ENCODE measurements around the gene PPM1F.

Gene PPM1F

DNA sequence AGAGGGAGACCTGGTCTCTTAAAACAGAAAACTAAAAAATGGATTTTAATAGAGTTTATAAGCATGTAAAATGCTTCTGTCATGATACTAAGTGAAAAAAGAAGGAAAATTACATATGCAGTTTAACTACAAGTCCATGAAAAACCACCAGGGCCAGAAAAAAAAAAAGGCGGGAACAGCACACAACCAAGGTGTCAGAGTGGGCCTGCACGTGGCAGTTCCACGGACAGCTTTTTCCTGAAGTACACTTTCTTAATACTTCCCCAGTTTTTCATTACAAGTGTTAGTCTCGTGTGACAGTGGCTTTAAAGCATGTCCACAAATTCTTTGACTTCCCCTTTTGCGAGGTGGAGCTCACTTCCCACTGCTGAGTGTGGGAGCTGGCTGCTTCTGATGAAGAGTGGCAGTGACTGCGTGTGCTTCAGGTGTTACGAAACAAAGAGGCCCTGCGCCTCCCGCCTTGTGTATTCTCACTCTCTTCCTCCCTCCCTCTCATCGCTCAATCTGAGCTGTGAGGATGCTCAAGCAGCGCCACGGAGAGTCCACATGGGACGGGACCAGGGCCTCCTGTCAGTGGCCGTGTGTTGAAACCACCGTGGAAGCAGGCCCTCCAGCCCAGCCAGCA is 16.4 kb downstream of the PPM1F start:
- H3K4me1 Mint-ChIP-seq (ENCODE audit: low read depth): peaks cover 12% of the 10 kb centered on the region
- H3K9me3 Mint-ChIP-seq: no peaks in the 10 kb centered on the region
- H3K36me3 Mint-ChIP-seq (ENCODE audit: low read depth): no peaks in the 10 kb centered on the region
- H3K27me3 Mint-ChIP-seq (ENCODE audit: low read depth): no peaks in the 10 kb centered on the region
- no peak overlapping the region for H3K27ac Mint-ChIP-seq
- DNase-seq (ENCODE audit: low spot score): no peak
- no peak overlapping the region for H3K4me3 Mint-ChIP-seq

DNA sequence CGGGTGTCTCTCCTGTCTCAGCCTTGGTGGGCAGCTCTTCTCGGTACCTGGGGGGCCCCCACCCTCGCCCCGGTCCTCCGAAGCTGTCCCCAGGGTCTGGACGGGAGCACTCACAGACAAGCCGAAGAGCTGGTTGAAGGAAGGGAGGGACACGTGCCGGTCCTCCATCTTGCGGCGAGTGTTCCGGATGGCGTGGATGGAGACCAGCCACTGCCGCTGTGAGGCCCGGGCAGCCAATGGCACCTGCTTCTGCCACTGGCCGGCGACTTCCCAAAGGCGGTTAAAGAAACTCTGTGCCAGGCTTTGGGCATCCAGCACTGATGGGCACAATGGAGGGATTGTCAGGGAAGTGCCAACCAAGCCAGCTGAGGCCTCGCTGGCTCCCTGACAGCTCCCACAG is 18.7 kb downstream of the PPM1F start:
- H3K4me1 Mint-ChIP-seq (ENCODE audit: low read depth): peaks cover 9% of the 10 kb centered on the region
- DNase-seq (ENCODE audit: low spot score): no peak
- H3K27ac Mint-ChIP-seq: no peak overlapping the region
- H3K4me3 Mint-ChIP-seq: no peak overlapping the region
- H3K9me3 Mint-ChIP-seq: no peaks in the 10 kb centered on the region
- H3K36me3 Mint-ChIP-seq (ENCODE audit: low read depth): no peaks in the 10 kb centered on the region
- no peaks in the 10 kb centered on the region for H3K27me3 Mint-ChIP-seq (ENCODE audit: low read depth)

DNA sequence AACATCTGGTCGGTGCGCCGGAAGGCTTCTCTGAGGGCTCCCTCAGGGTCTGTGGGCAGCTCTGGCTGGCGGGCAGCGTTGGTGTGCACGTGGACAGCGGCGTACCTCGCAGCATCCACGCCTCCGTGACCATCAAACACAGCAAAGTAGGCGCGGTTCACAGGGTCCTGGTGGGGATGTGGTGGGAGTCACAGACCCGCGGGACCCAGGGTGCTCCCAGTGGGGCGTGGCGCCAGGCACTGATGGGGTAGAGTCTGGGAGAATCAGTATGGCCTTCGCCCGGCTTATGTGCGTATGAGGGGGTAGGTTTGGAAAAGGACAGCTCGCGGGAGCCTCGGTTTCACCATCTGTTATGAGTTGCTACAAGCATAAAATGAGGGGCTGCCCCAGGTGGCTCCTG is 19.2 kb downstream of the PPM1F start:
- DNase-seq (ENCODE audit: low spot score): no peak
- H3K36me3 Mint-ChIP-seq (ENCODE audit: low read depth): no peaks in the 10 kb centered on the region
- H3K4me3 Mint-ChIP-seq: no peak overlapping the region
- no peaks in the 10 kb centered on the region for H3K27me3 Mint-ChIP-seq (ENCODE audit: low read depth)
- H3K4me1 Mint-ChIP-seq (ENCODE audit: low read depth): peaks cover 8% of the 10 kb centered on the region
- H3K27ac Mint-ChIP-seq: no peak overlapping the region
- H3K9me3 Mint-ChIP-seq: no peaks in the 10 kb centered on the region

DNA sequence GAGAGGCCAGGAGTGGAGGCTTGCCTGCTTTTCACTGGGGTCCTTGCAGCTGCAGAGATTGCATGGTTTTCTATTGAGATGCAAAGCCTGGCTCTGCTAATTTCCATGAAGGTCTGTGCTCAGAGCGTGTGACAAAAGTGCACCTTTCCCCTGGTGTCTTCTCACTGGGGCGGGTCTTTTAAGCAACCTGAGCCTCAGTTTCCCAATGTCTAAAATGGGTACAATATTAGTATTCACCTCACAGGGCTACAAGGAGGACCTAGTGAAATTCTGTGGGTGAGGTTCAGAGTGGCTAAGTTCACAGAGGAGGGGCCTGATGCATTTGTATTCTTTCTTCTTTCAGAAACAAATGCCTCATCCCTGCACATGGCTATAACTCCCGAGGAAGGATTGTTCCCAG is 20.3 kb downstream of the PPM1F start:
- H3K27me3 Mint-ChIP-seq (ENCODE audit: low read depth): no peaks in the 10 kb centered on the region
- H3K9me3 Mint-ChIP-seq: no peaks in the 10 kb centered on the region
- no peak overlapping the region for H3K27ac Mint-ChIP-seq
- no peak for DNase-seq (ENCODE audit: low spot score)
- H3K4me3 Mint-ChIP-seq: no peak overlapping the region
- H3K36me3 Mint-ChIP-seq (ENCODE audit: low read depth): no peaks in the 10 kb centered on the region
- H3K4me1 Mint-ChIP-seq (ENCODE audit: low read depth): peaks cover 2% of the 10 kb centered on the region

DNA sequence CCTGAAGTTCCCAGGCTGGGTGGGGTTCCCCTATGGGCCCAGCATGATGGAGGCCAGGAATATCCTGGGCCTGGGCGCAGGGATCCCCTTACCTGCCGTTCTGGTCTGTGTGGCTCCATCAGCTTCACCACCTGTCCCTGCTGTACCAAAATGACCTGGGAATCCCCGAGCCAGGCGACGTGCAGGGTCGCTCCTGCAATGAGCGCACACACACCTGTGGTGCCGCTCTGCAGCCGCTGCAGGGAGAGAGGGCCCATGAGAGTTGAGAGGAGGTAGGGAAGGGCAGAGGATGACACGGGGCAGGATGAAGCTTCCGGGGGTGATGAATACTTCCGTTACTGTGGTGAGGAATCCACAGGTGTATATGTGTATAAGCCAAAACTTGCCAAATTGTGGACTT is 21.6 kb downstream of the PPM1F start:
- no peak for DNase-seq (ENCODE audit: low spot score)
- no peaks in the 10 kb centered on the region for H3K36me3 Mint-ChIP-seq (ENCODE audit: low read depth)

DNA sequence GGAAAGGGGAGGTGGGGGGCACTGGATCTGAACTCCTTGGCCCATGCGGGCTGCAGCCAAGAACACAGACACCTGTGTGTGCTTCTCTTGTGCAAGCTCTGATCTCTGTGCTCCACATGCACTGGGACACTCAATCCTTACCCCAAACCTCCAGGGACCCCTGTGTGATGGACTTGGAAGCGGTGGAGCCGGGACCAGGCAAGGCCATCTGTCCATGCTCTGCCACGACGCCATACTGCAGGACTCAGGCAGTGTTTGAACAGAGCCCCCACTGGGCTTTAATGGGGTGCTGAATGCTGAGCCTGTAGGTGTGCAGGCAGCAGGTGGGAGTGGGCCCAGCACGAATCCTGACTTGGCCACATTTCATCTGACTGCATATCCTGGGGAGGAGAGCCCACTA is 23.4 kb downstream of the PPM1F start:
- Mint-ChIP-seq H3K27me3 (ENCODE audit: low read depth) (no peaks in the 10 kb centered on the region), H3K4me1 (ENCODE audit: low read depth) (no peaks in the 10 kb centered on the region), H3K9me3 (no peaks in the 10 kb centered on the region), H3K4me3 (no peak overlapping the region), H3K36me3 (ENCODE audit: low read depth) (no peaks in the 10 kb centered on the region), H3K27ac (no peak overlapping the region)
- DNase-seq (ENCODE audit: low spot score): no peak

More for the DNA sequence above, 21.6 kb downstream of the PPM1F start:
- Mint-ChIP-seq H3K4me1 (ENCODE audit: low read depth) (no peaks in the 10 kb centered on the region), H3K27ac (no peak overlapping the region), H3K4me3 (no peak overlapping the region), H3K27me3 (ENCODE audit: low read depth) (no peaks in the 10 kb centered on the region), H3K9me3 (no peaks in the 10 kb centered on the region)

DNA sequence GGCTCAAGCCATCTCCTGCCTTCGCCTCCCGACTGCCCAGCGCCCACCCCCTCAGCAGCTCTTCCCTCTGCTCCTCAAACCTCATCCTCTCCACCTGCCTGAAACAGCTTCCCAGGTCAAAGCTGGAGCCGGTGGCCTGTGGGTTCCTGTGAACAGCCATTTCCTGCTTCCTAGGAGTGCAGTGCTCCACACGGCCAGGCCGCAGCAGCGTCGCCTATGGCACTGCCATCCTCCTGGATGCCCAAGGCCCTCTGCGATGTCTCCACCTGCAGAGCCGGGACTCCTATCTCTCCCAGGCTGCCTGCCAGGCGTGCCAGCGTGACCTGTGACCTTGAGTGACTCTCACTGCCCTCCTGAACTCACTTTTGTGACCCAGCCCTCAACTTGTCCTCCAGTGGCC is 24.6 kb downstream of the PPM1F start:
- no peaks in the 10 kb centered on the region for H3K36me3 Mint-ChIP-seq (ENCODE audit: low read depth)

DNA sequence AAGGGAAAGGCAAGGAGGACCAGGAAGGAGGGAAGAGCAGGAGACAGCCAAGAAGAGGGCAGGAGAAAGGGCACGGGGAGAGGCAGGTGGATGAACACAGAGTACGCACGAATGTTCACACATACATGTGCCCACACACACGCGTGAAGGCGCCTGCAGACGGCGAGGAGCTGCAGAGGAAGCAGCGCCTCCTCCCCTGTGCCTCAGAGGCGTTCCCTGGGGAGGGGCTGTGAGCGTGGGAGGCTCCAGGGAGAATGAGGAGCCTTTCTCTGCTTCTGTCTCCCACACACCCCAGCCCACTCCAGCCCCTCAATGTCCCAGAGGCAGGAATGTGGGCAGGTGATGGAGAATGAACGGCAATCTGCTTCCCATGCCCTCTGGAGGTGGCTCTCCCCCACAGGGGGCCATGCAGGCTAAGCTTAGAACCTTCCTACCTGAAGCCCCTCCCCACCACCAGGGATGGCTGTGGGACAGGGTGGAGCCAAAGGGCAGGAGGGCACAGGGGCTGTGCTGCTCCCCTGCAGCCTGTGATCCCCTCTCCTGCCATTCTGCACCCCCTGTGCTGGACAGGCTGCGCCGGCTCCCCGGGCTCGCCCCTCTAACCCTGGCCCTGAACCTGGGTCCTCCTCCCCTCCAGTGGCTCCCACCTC is 25.3 kb downstream of the PPM1F start:
- Mint-ChIP-seq H3K36me3 (ENCODE audit: low read depth) (no peaks in the 10 kb centered on the region), H3K4me3 (no peak overlapping the region), H3K27me3 (ENCODE audit: low read depth) (no peaks in the 10 kb centered on the region), H3K9me3 (no peaks in the 10 kb centered on the region), H3K4me1 (ENCODE audit: low read depth) (no peaks in the 10 kb centered on the region), H3K27ac (peak overlapping the region; percentile 4)
- no peak for DNase-seq (ENCODE audit: low spot score)

More for the DNA sequence above, 24.6 kb downstream of the PPM1F start:
- H3K4me1 Mint-ChIP-seq (ENCODE audit: low read depth): no peaks in the 10 kb centered on the region
- no peak overlapping the region for H3K4me3 Mint-ChIP-seq
- no peak for DNase-seq (ENCODE audit: low spot score)
- no peaks in the 10 kb centered on the region for H3K27me3 Mint-ChIP-seq (ENCODE audit: low read depth)
- no peaks in the 10 kb centered on the region for H3K9me3 Mint-ChIP-seq
- no peak overlapping the region for H3K27ac Mint-ChIP-seq

DNA sequence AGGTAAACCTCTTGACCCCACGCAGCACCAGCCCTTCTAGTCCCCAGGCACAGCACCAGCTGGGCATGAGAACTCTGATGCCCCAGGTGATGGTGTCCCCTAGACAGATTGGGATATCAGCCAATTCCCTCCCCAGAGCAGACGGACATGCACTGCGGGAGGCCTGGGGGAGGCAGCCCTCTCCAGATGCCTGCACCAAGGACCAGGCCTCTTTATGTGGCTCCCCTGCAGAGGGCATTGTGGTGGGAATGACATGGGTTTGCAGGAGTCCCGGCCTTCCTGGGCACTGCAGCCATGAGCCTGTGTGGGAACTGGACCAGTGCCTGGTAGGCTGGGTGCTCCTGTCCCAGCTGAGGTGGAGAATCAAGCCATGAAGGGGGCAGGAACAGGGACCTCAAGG is 25.9 kb downstream of the PPM1F start:
- Mint-ChIP-seq H3K4me1 (ENCODE audit: low read depth) (no peaks in the 10 kb centered on the region), H3K27me3 (ENCODE audit: low read depth) (no peaks in the 10 kb centered on the region), H3K4me3 (no peak overlapping the region), H3K36me3 (ENCODE audit: low read depth) (no peaks in the 10 kb centered on the region), H3K9me3 (no peaks in the 10 kb centered on the region), H3K27ac (no peak overlapping the region)
- no peak for DNase-seq (ENCODE audit: low spot score)

DNA sequence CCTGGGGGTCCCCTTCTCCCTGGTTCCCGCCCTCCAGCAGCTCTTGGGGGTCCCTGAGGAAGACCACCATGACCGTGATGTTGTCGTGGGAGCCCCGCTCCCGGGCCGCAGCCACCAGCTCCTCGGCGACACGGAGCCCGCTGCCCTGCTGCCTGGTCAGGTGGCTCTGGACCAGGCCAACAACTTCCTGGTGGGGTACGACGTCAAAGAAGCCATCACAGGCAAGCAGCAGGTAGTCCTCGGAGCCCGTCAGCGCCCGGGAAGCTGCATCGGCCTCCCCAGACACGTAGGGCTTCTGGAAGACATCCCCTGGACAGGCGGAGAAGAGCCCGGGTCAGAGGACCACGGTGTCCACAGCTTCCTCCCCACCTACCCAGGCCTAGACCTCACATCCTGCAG is 29.5 kb downstream of the PPM1F start:
- Mint-ChIP-seq H3K4me1 (ENCODE audit: low read depth) (no peaks in the 10 kb centered on the region), H3K27ac (no peak overlapping the region)

DNA sequence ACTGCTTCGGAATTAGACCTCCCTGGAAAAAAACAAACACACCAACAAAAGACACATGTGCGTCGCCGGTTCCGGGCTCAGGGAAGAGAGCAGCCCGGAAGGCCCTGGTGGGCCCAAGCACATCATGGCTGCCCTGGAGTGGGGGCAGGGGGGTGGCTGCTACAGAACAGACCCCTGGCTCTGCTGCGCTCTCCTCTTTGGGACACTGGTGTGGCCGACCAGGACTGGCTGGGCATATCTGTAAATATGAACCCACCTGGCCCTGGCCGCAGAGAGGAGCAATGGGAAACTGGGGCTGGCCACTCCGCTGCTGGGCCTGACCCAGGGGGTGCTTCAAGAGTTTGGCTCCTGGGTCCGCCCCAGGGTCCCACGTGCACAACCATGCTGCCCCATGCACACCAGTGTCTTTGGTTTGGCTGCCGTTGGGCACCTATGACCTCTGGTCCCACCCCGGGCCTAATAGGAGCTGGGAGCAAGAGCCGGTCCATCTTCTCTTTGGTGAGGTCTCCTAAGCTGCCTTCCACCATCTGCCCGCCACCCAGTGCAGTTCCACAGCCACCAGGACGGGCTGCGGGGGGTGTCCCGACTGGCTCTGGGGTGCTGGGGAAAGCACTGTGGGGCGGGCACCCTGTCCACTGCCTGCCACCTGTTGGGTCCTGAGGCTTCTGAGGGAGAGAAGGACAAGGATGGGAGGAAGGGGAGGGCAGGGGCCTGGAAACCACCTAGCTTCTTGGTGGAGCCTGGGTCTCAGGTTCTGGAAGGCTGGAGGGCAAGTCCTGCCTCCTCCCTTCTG is 30.1 kb downstream of the PPM1F start:
- Mint-ChIP-seq H3K4me3 (no peak overlapping the region), H3K36me3 (ENCODE audit: low read depth) (no peaks in the 10 kb centered on the region), H3K4me1 (ENCODE audit: low read depth) (no peaks in the 10 kb centered on the region), H3K27me3 (ENCODE audit: low read depth) (no peaks in the 10 kb centered on the region), H3K9me3 (no peaks in the 10 kb centered on the region), H3K27ac (no peak overlapping the region)
- DNase-seq (ENCODE audit: low spot score): no peak

More for the DNA sequence above, 29.5 kb downstream of the PPM1F start:
- Mint-ChIP-seq H3K9me3 (no peaks in the 10 kb centered on the region), H3K36me3 (ENCODE audit: low read depth) (no peaks in the 10 kb centered on the region), H3K27me3 (ENCODE audit: low read depth) (no peaks in the 10 kb centered on the region), H3K4me3 (no peak overlapping the region)
- DNase-seq (ENCODE audit: low spot score): no peak

DNA sequence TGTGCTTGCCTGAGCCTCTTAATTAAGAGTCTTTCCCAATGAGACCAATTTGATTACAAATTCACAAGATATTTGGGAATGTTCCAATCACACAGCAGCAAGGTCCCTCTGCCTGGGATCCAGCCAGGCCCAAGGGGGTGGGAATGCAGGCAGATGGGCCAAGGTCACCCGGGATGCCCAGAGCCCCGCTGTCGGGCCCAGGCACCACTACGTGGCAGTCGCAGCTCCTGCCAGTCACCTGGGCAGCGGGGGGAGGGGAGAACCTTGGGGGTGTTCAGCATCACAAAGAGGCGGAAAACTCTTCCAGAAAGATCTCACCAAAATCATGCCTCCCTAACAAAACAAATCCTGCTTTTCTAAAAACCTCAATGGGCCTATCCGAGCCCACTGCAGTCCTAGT is 30.9 kb downstream of the PPM1F start:
- H3K4me3 Mint-ChIP-seq: no peak overlapping the region
- H3K4me1 Mint-ChIP-seq (ENCODE audit: low read depth): no peaks in the 10 kb centered on the region
- H3K9me3 Mint-ChIP-seq: no peaks in the 10 kb centered on the region
- no peaks in the 10 kb centered on the region for H3K27me3 Mint-ChIP-seq (ENCODE audit: low read depth)
- no peaks in the 10 kb centered on the region for H3K36me3 Mint-ChIP-seq (ENCODE audit: low read depth)
- DNase-seq (ENCODE audit: low spot score): no peak
- H3K27ac Mint-ChIP-seq: no peak overlapping the region

DNA sequence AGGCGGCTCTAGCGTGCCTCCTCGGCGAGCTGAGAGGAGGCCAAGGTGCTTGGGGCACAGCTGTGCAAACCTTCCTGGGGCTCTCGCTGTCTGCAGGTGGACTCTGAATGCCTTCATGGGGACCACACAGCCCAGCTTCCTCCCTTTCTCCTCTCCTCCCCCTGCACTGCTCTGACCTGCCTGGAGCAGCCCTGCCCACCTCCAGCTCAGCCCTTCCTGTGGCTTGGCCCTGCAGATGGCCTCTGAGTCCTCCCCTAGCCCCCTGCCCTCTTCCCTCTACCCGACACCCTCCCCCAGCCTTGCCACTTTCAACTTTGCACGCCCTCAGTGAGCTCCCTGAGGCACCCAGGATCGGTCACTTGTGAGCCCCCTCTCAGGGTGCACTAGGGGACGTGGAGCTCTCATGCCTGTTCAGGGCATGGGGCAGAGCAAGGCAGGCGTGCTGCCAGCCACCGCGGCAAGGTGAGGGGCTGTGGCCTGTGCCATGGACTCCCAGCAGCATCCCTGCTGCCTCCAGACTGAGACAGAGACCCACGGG is 31.4 kb downstream of the PPM1F start:
- Mint-ChIP-seq H3K27me3 (ENCODE audit: low read depth) (no peaks in the 10 kb centered on the region), H3K9me3 (no peaks in the 10 kb centered on the region), H3K36me3 (ENCODE audit: low read depth) (no peaks in the 10 kb centered on the region), H3K4me1 (ENCODE audit: low read depth) (no peaks in the 10 kb centered on the region), H3K4me3 (no peak overlapping the region), H3K27ac (no peak overlapping the region)
- no peak for DNase-seq (ENCODE audit: low spot score)
